Measurements from ENCODE around the gene FTCD. TPM values are rescaled to one million over a fixed set of nuclear protein-coding genes. Genes with fewer than 3 reads are reported as not detected.

The FTCD gene
- total and polyA plus RNA-seq, 12 donors: 0.20 to 16.8 (median 1.9) TPM; not detected in 2

GRCh38 chr21:46159390-46159789 is 4.0 kb upstream of the FTCD start:
- Histone ChIP-seq H3K36me3 (replicated peaks in 1 of 2) (no peaks in the 10 kb centered on the region), H3K4me1 (replicated peaks in 1 of 2) (no peaks in the 10 kb centered on the region), H3K4me3 (no peak overlapping the region), H3K27me3 (no peaks in the 10 kb centered on the region), H3K27ac (no peak overlapping the region), H3K9me3 (replicated peaks in 1 of 3) (no peaks in the 10 kb centered on the region)
- WGBS, 4 donors: 92 to 95% (median 94%) methylated on average over 10 to 12 of the region's 12 CpGs
- intact Hi-C loops (cut with DNase I): no loop called here
- TF ChIP-seq POLR2A (IDR thresholded peaks at IDR 0.05): no peak
- TF ChIP-seq CTCF (IDR thresholded peaks at IDR 0.05): no peak
- peak in 2 of 7 donors; percentile 15 to 21 for DNase-seq

GRCh38 chr21:46158666-46159300 is 3.4 kb upstream of the FTCD start:
- 93 to 96% (median 93%) methylated on average over 6 to 10 of the region's 10 CpGs for WGBS, 4 donors
- DNase-seq: peak in 1 of 7 donors; percentile 36
- Histone ChIP-seq H3K4me3 (no peak overlapping the region), H3K27ac (no peak overlapping the region), H3K4me1 (replicated peaks in 1 of 2) (no peaks in the 10 kb centered on the region), H3K9me3 (replicated peaks in 1 of 3) (no peaks in the 10 kb centered on the region), H3K36me3 (replicated peaks in 1 of 2) (no peaks in the 10 kb centered on the region), H3K27me3 (no peaks in the 10 kb centered on the region)
- intact Hi-C loops (cut with DNase I): no loop called here
- TF ChIP-seq CTCF (IDR thresholded peaks at IDR 0.05): no peak
- TF ChIP-seq POLR2A (IDR thresholded peaks at IDR 0.05): no peak

- no peak overlapping the region for H3K27ac ChIP-seq
- TF ChIP-seq CTCF (IDR thresholded peaks at IDR 0.05) (no peak), POLR2A (IDR thresholded peaks at IDR 0.05) (no peak)
- 72 to 94% (median 77%) methylated on average over 4 to 15 of the region's 15 CpGs for WGBS, 4 donors
- no peaks in the 10 kb centered on the region for H3K9me3 ChIP-seq (replicated peaks in 1 of 3)
- H3K27me3 ChIP-seq: no peaks in the 10 kb centered on the region
- peaks cover 6 to 7% of the 10 kb centered on the region in 2 donors for H3K4me1 ChIP-seq (replicated peaks in 1 of 2)
- intact Hi-C loops (cut with DNase I): no loop called here
- no peak overlapping the region for H3K4me3 ChIP-seq
- DNase-seq: peak in 3 of 7 donors; percentile 21 to 49 (median 46)
- H3K36me3 ChIP-seq (replicated peaks in 1 of 2): no peaks in the 10 kb centered on the region
These were observed 2.6 kb upstream of the FTCD start for GRCh38 chr21:46157987-46158451.

- H3K9me3 ChIP-seq (replicated peaks in 1 of 3): no peaks in the 10 kb centered on the region
- H3K4me3 ChIP-seq: no peak overlapping the region
- H3K27ac ChIP-seq: no peak overlapping the region
- DNase-seq: peak in 2 of 7 donors; percentile 13 to 38
- intact Hi-C loops (cut with DNase I): no loop called here
- TF ChIP-seq POLR2A (IDR thresholded peaks at IDR 0.05) (no peak), CTCF (IDR thresholded peaks at IDR 0.05) (no peak)
- no peaks in the 10 kb centered on the region for H3K36me3 ChIP-seq (replicated peaks in 1 of 2)
- peaks cover 11 to 12% of the 10 kb centered on the region in 2 donors for H3K4me1 ChIP-seq (replicated peaks in 1 of 2)
- no peaks in the 10 kb centered on the region for H3K27me3 ChIP-seq
- WGBS, 4 donors: 87 to 93% (median 89%) methylated on average over 10 to 12 of the region's 12 CpGs
These were observed 2.1 kb upstream of the FTCD start for GRCh38 chr21:46157396-46157986.

All from adrenal gland (tissue), 12 donors.